IMR-90 (cell line): ENCODE data around the gene TSC22D3. TPM values are rescaled to one million over a fixed set of nuclear protein-coding genes. Genes with fewer than 3 reads are reported as not detected.

Source experiments
- ATAC-seq: fragments of 200-7000 bp; cut with Tn5 transposase; 2 replicates; pipeline ENCODE4 v1.9.1; 2020; ENCODE audit warnings: low read depth, mild to moderate bottlenecking, moderate library complexity
- BruUV-seq: library from RNA; stranded (reverse); fragments of 400-500 nt; replicated peaks from 2 replicates; lab custom pipeline; 2021; lab: Mats Ljungman, UMichigan
- CTCF ChIA-PET: fragments of 300-600 bp; formaldehyde crosslinking; extraction: SDS; loops from one replicate; lab custom pipeline; 2021; ENCODE audit warnings: antibody characterized with exemption; lab: Yijun Ruan, JAX
- POLR2A ChIA-PET: fragments of 300-600 bp; sonication (Branson Sonifier 250); formaldehyde crosslinking; loops from one replicate; lab custom pipeline; 2022; ENCODE audit warnings: antibody characterized with exemption; ENCODE audit not compliant: unreplicated experiment; lab: Charles Lee
- DNase-seq: peaks from one replicate; pipeline ENCODE4 v3.0.0; 2013
- H2AFZ ChIP-seq: replicated peaks from 2 replicates; pipeline ENCODE3; 2013; ENCODE audit warnings: low read length, mild to moderate bottlenecking; ENCODE audit not compliant: poor library complexity
- H2AK5ac ChIP-seq: 2 replicates; pipeline ENCODE4 v1.6.1; 2013; ENCODE audit warnings: low read depth, low read length, inconsistent platforms
- H2AK9ac ChIP-seq: replicated peaks from 2 replicates; pipeline ENCODE3; 2013; ENCODE audit warnings: mild to moderate bottlenecking, low read depth, low read length, moderate library complexity; ENCODE audit not compliant: poor library complexity
- H2BK120ac ChIP-seq: 2 replicates; pipeline ENCODE4 v1.6.1; 2013; ENCODE audit warnings: low read depth, low read length, inconsistent platforms
- H2BK15ac ChIP-seq: 3 replicates; pipeline ENCODE4 v1.6.1; 2013; ENCODE audit warnings: low read depth, low read length, inconsistent platforms
- H2BK20ac ChIP-seq: 2 replicates; pipeline ENCODE4 v1.6.1; 2013; ENCODE audit warnings: low read depth, mild to moderate bottlenecking, inconsistent platforms, low read length, moderate library complexity
- H2BK5ac ChIP-seq: 2 replicates; pipeline ENCODE4 v1.6.1; 2013; ENCODE audit warnings: mild to moderate bottlenecking, low read depth, low read length, inconsistent platforms; ENCODE audit not compliant: poor library complexity, severe bottlenecking
- H3K14ac ChIP-seq: replicated peaks from 2 replicates; pipeline ENCODE4 v1.6.1; 2013; ENCODE audit warnings: low read depth, low read length, inconsistent platforms
- H3K18ac ChIP-seq: 2 replicates; pipeline ENCODE4 v1.6.1; 2013; ENCODE audit warnings: low read depth, low read length, control low read depth
- H3K23ac ChIP-seq: 2 replicates; pipeline ENCODE4 v1.6.1; 2013; ENCODE audit warnings: low read depth, low read length, inconsistent platforms
- H3K27ac ChIP-seq: 2 replicates; pipeline ENCODE4 v1.5.1; 2013; ENCODE audit warnings: mild to moderate bottlenecking, control low read depth, low read length; ENCODE audit not compliant: insufficient read depth
- H3K27me3 ChIP-seq: 2 replicates; pipeline ENCODE4 v1.6.1; 2013; ENCODE audit warnings: low read length; ENCODE audit not compliant: control insufficient read depth, insufficient read depth
- H3K36me3 ChIP-seq: 2 replicates; pipeline ENCODE4 v1.6.1; 2013; ENCODE audit warnings: low read length, mixed read lengths; ENCODE audit not compliant: control insufficient read depth, insufficient read depth
- H3K4ac ChIP-seq: 2 replicates; pipeline ENCODE4 v1.6.1; 2013; ENCODE audit warnings: low read depth, low read length, inconsistent platforms
- H3K4me1 ChIP-seq: 2 replicates; pipeline ENCODE4 v1.6.1; 2013; ENCODE audit warnings: low read length, mixed read lengths; ENCODE audit not compliant: control insufficient read depth, insufficient read depth
- H3K4me2 ChIP-seq: 2 replicates; pipeline ENCODE4 v1.6.1; 2013; ENCODE audit warnings: low read depth, mild to moderate bottlenecking, control low read depth, low read length, moderate library complexity
- H3K4me3 ChIP-seq: 2 replicates; pipeline ENCODE4 v1.5.1; 2013; ENCODE audit warnings: low read depth, mild to moderate bottlenecking, control low read depth, low read length, moderate library complexity; ENCODE audit not compliant: insufficient read depth
- H3K56ac ChIP-seq: 2 replicates; pipeline ENCODE4 v1.6.1; 2013; ENCODE audit warnings: low read length, inconsistent platforms; ENCODE audit not compliant: insufficient read depth; ENCODE audit errors: extremely low read depth
- H3K79me1 ChIP-seq, 2 experiments: 2 replicates each; pipeline ENCODE4 v1.6.1; 2013; ENCODE audit warnings: low read length in 2 of 2, inconsistent platforms in 1 of 2, low read depth in 1 of 2
- H3K9ac ChIP-seq: 2 replicates; pipeline ENCODE4 v1.6.1; 2013; ENCODE audit warnings: low read depth, low read length, control low read depth
- H3K9me1 ChIP-seq: 2 replicates; pipeline ENCODE4 v1.6.1; 2013; ENCODE audit warnings: low read length, inconsistent platforms; ENCODE audit not compliant: insufficient read depth
- H3K9me3 ChIP-seq: 2 replicates; pipeline ENCODE4 v1.6.1; 2013; ENCODE audit warnings: low read length; ENCODE audit not compliant: control insufficient read depth, insufficient read depth
- H4K20me1 ChIP-seq: 2 replicates; pipeline ENCODE4 v1.6.1; 2013; ENCODE audit warnings: low read length, inconsistent platforms; ENCODE audit not compliant: insufficient read depth
- H4K5ac ChIP-seq: 2 replicates; pipeline ENCODE4 v1.6.1; 2013; ENCODE audit warnings: mild to moderate bottlenecking, low read depth, low read length, control low read depth
- H4K8ac ChIP-seq, 2 experiments: 2 replicates each; pipeline ENCODE4 v1.6.1; 2013; ENCODE audit warnings: low read depth in 2 of 2, low read length in 2 of 2, control low read depth in 1 of 2, inconsistent platforms in 1 of 2
- H4K91ac ChIP-seq: 2 replicates; pipeline ENCODE4 v1.6.1; 2013; ENCODE audit warnings: low read depth, low read length, inconsistent platforms; ENCODE audit not compliant: insufficient read depth
- CEBPB ChIP-seq: IDR thresholded peaks from 2 replicates; pipeline ENCODE4 v1.6.1; 2012; ENCODE audit warnings: low read depth, low read length, improper control_type of control experiment
- RAD21 ChIP-seq: IDR thresholded peaks from 2 replicates; pipeline ENCODE4 v1.6.1; 2012; ENCODE audit warnings: low read length, improper control_type of control experiment
- WGBS, 2 experiments: methylation state at CpG; one replicate each; pipeline versions ENCODE4 v1.1.5 to v1.1.7; 2013; ENCODE audit warnings: missing lambda C conversion rate in 2 of 2; ENCODE audit not compliant: insufficient read length in 1 of 2; ENCODE audit errors: extremely low coverage in 2 of 2; 5-methylcytosine and 5-hydroxymethylcytosine counted together
- dilution Hi-C: fragments of 300-500 bp; cut with HindIII; formaldehyde crosslinking; loops from one replicate; pipeline ENCODE4 v1.14.3; 2018; ENCODE audit warnings: low sequenced_read_pairs; ENCODE audit not compliant: unreplicated experiment
- in situ Hi-C: fragments of 300-500 bp; cut with MboI; formaldehyde crosslinking; loops from 3 replicates; pipeline ENCODE4 v1.14.3; 2019; ENCODE audit warnings: low sequenced_read_pairs, inconsistent platforms, mixed read lengths
- intact Hi-C: fragments of 100-400 bp; cut with micrococcal nuclease; formaldehyde crosslinking; loops from 2 replicates; pipeline ENCODE4 v1.10.0; 2022
- polyA plus RNA-seq, 3 experiments: library from polyadenylated mRNA; depleted of rRNA; stranded (reverse); fragments of >200 nt; gene quantifications; 2 replicates each; pipeline ENCODE4 v1.2.3, GENCODE V29; 2012; ENCODE audit warnings: low replicate concordance in 1 of 3
- total RNA-seq: library from RNA; depleted of rRNA; stranded (reverse); fragments of >200 nt; gene quantifications from 2 replicates; pipeline ENCODE4 v1.2.3, GENCODE V29; 2012

The TSC22D3 gene
- total and polyA plus RNA-seq, 2 of the 4 experiments (the other 2 are of a cell fraction) = 9.9 to 14.0 TPM

DNA sequence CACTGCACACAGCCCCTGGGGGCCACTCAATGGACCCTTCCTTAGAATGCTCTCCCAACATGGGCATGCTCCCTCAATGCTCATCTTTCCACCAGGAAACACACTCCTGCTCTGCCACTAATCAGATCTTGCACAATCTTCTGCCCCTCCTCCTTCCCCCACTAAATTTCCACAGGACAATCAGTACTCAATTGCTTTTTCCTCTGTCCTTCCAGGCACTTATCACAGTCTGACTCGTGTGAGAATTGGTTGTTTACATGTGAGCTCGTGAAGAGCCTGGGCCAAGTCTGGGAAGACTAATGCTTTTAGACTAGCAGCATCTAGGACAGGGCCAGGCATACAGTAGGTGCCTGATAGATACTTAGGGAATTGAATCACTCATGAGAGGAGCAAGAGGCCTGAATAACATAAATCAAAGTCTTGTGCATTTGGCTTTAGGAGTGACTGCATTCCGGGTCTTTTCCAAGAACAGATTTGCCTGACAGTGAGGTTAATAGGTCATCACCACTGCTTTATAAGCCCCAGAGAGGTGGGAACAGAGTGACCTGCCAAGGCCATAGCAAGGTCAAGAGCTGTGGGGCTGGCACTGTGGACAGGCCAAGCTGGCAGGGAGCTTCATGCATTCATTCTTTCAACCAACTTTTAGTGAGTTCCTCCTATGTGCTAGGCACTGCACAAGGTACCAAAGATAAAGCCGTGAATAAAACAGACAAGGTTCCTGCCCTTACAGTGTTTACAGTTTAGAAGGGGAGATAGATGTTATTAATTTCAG is 92.3 kb downstream of the TSC22D3 start:
- no peak overlapping the region for H2BK5ac ChIP-seq
- ChIA-PET CTCF (no interaction called here), POLR2A (no interaction called here)
- H3K36me3 ChIP-seq = no peaks in the 10 kb centered on the region
- no peaks in the 10 kb centered on the region for H4K20me1 ChIP-seq
- no peaks in the 10 kb centered on the region for H3K9me3 ChIP-seq
- no CpG with 5 or more reads among the region's 4 CpGs for WGBS, 2 experiments
- no peak overlapping the region for H3K27ac ChIP-seq
- H2BK120ac ChIP-seq = no peak overlapping the region
- H3K9me1 ChIP-seq = no peaks in the 10 kb centered on the region
- H3K14ac ChIP-seq = no peak overlapping the region
- H3K27me3 ChIP-seq = peaks cover 26% of the 10 kb centered on the region
- H3K4ac ChIP-seq = no peak overlapping the region
- H3K23ac ChIP-seq = no peak overlapping the region
- no peak overlapping the region for H3K18ac ChIP-seq
- H3K4me3 ChIP-seq = no peak overlapping the region
- DNase-seq = no peak
- no peak overlapping the region for H2AK9ac ChIP-seq
- H2AFZ ChIP-seq = no peak overlapping the region
- no peak for TF ChIP-seq RAD21
- peak; percentile 62 for TF ChIP-seq CEBPB
- H2BK15ac ChIP-seq = no peak overlapping the region
- BruUV-seq = no TSS peak
- H4K8ac ChIP-seq = no peak overlapping the region
- dilution Hi-C loops = no loop called here
- no peak for ATAC-seq
- no peak overlapping the region for H2AK5ac ChIP-seq
- H4K91ac ChIP-seq = no peak overlapping the region
- in situ Hi-C loops = no loop called here
- no peak overlapping the region for H2BK20ac ChIP-seq
- no peaks in the 10 kb centered on the region for H3K4me1 ChIP-seq
- H4K5ac ChIP-seq = no peak overlapping the region
- H3K9ac ChIP-seq = no peak overlapping the region
- no peak overlapping the region for H3K4me2 ChIP-seq
- no peak overlapping the region for H3K56ac ChIP-seq
- no peaks in the 10 kb centered on the region for H3K79me1 ChIP-seq
- intact Hi-C loops = no loop called here
